GM12891 (cell line): ENCODE measurements around the gene RASL10A.

ENCODE experiments used
- PAX5 ChIP-seq: IDR thresholded peaks from 2 replicates; pipeline ENCODE4 v1.6.1; 2011; ENCODE audit warnings: low read length, moderate library complexity, mild to moderate bottlenecking; ENCODE audit not compliant: insufficient read depth, severe bottlenecking
- POLR2A ChIP-seq: IDR thresholded peaks from 2 replicates; pipeline ENCODE4 v1.6.1; 2011; ENCODE audit warnings: low read depth, low read length, control low read depth
- POLR2AphosphoS5 ChIP-seq: IDR thresholded peaks from 2 replicates; pipeline ENCODE4 v1.6.1; 2011; ENCODE audit warnings: low read depth, low read length, control low read depth
- POU2F2 ChIP-seq: IDR thresholded peaks from 2 replicates; pipeline ENCODE4 v1.6.1; 2011; ENCODE audit warnings: low read depth, mild to moderate bottlenecking, control low read depth, low read length, moderate library complexity
- SPI1 ChIP-seq: IDR thresholded peaks from 2 replicates; pipeline ENCODE4 v1.6.1; 2011; ENCODE audit warnings: low read depth, low read length, control low read depth
- TAF1 ChIP-seq: IDR thresholded peaks from 2 replicates; pipeline ENCODE4 v1.6.1; 2011; ENCODE audit warnings: low read depth, low read length, control low read depth

- TF ChIP-seq POLR2A (no peak), TAF1 (no peak), POLR2AphosphoS5 (no peak), POU2F2 (no peak), PAX5 (no peak), SPI1 (no peak)
These were observed 10.4 kb upstream of the RASL10A start for GRCh38 chr22:29325785-29326315.
